Stimulated activated naive B cell treated with anti-CD40 and anti-IgM and Interleukin-4, amounts not matched to agents 10 μg/mL and 1 μg/mL and 100 μg/mL, for 72 hours (primary cell): Measurements from ENCODE around the gene UPK1B.
"Not testable (repeated sequence)": the region's sequence is repeated elsewhere in the genome, so short reads cannot be mapped to it uniquely, and the experiment has no call there.

ENCODE experiments used
- ATAC-seq, 2 donors: fragments of 150-1000 bp; cut with Tn5 transposase; replicated peaks; 2 replicates each; pipeline ENCODE4 v1.10.0; 2021; ENCODE audit warnings: moderate library complexity in 1 of 2
- DNase-seq: peaks from one replicate; pipeline ENCODE4 v3.0.0; 2021
- H3K27ac Mint-ChIP-seq: one replicate; pipeline ENCODE4 v1.8.0; 2022; ENCODE audit warnings: mild to moderate bottlenecking, mixed read lengths
- H3K27me3 Mint-ChIP-seq, 2 donors: one replicate each; pipeline ENCODE4 v1.8.0; 2022; ENCODE audit warnings: mixed read lengths in 2 of 2
- H3K36me3 Mint-ChIP-seq, 2 donors: one replicate each; pipeline ENCODE4 v1.8.0; 2022; ENCODE audit warnings: mixed read lengths in 2 of 2, mild to moderate bottlenecking in 1 of 2
- H3K4me1 Mint-ChIP-seq, 2 donors: one replicate each; pipeline ENCODE4 v1.8.0; 2022; ENCODE audit warnings: mixed read lengths in 2 of 2, mild to moderate bottlenecking in 1 of 2
- H3K4me3 Mint-ChIP-seq, 2 donors: one replicate each; pipeline ENCODE4 v1.8.0; 2022; ENCODE audit warnings: mild to moderate bottlenecking in 2 of 2, mixed read lengths in 2 of 2, moderate library complexity in 1 of 2
- H3K9me3 Mint-ChIP-seq, 2 donors: one replicate each; pipeline ENCODE4 v1.8.0; 2022; ENCODE audit warnings: mixed read lengths in 2 of 2, mild to moderate bottlenecking in 1 of 2

Gene UPK1B

DNA sequence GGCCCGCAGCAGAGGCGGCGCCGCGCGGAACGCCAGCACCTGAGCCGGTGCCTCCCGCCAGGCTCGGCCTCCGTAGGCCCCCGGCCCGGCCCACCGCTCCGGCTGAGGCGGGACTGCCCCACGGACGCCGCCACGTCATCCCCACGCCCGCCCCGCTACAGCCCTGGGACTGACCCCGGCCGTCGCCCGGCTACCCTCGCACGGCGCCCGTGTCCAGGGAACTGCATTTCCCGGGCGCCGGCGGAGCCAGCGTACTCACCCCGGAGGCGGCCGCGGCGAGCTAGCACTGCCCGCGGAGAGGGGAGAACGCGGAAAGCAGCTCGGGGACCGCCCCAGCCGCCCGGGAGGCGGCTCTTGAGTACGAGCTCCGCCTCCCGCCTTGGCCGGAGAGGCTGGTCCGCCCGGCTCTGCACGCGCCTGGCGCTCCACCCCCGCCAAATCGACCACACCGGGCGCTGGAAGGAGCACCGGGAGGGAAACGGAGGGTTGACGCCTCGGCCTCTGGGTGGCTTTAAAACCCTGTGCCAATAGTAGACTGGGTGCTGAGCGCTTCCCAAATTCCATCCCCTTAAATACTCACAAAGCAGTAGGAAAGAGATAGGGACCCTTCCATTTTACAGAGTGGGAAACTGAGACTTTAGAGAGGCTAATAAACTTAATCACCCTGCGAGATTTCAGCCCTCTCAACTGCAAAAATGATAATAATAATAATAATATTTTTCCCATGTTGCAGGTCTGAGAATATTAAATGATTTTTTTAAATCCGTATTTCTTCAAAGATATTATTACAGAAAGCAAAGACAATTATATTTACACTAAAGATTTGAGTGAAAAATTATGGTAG, 67.4 kb downstream of the UPK1B start, which contains the start of gene B4GALT4:
Gene B4GALT4 (minus strand): TSS at position 288 of the 844 bp plus-strand sequence. CDS start 10,779 bp downstream, outside the sequence.
- ATAC-seq = peak; percentile 87 to 90
- Mint-ChIP-seq H3K4me1 (peaks cover 11 to 19% of the 10 kb centered on the region in 2 donors), H3K27me3 (no peaks in the 10 kb centered on the region), H3K27ac (peak within 1 kb of the TSS; percentile 94), H3K9me3 (no peaks in the 10 kb centered on the region), H3K36me3 (peaks cover 6 to 14% of the 10 kb centered on the region in 2 donors), H3K4me3 (peak within 1 kb of the TSS; percentile 78 to 95)
- peak; percentile 79 for DNase-seq

DNA sequence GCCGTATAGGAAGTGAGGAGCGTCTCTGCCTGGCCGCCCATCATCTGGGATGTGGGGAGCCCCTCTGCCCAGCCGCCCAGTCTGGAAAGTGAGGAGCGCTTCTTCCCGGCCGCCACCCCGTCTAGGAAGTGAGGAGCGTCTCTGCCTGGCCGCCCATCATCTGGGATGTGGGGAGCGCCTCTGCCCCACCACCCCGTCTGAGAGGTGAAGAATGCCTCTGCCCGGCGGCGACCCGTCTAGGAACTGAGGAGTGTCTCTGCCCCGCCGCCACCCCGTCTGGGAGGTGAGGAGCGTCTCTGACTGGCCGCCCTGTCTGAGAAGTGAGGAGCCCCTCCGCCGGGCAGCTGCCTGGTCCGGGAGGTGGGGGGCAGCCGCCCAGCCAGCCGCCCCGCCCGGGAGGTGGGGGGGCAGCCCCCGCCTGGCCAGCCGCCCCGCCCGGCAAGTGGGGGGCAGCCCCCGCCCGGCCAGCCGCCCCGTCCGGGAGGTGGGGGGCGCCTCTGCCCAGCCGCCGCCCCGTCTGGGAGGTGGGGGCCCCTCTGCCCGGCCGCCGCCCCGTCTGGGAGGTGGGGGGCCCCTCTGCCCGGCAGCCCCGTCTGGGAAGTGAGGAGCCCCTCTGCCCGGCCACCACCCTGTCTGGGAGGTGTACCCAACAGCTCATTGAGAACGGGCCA, 69.1 kb downstream of the UPK1B start:
- not testable (repeated sequence) for H3K27me3 Mint-ChIP-seq, H3K4me3 Mint-ChIP-seq, DNase-seq, H3K36me3 Mint-ChIP-seq, H3K27ac Mint-ChIP-seq, H3K9me3 Mint-ChIP-seq, ATAC-seq, H3K4me1 Mint-ChIP-seq

DNA sequence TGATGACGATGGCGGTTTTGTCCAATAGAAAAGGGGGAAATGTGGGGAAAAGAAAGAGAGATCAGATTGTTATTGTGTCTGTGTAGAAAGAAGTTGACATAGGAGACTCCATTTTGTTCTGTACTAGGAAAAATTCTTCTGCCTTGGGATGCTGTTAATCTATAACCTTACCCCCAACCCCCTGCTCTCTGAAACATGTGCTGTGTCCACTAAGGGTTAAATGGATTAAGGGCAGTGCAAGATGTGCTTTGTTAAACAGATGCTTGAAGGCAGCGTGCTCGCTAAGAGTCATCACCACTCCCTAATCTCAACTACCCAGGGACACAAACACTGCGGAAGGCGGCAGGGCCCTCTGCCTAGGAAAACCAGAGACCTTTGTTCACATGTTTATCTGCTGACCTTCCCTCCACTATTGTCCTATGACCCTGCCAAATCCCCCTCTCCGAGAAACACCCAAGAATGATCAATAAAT, 69.7 kb downstream of the UPK1B start:
- H3K4me3 Mint-ChIP-seq, H3K4me1 Mint-ChIP-seq, H3K27me3 Mint-ChIP-seq, ATAC-seq, H3K9me3 Mint-ChIP-seq, H3K36me3 Mint-ChIP-seq, DNase-seq, H3K27ac Mint-ChIP-seq: not testable (repeated sequence)

DNA sequence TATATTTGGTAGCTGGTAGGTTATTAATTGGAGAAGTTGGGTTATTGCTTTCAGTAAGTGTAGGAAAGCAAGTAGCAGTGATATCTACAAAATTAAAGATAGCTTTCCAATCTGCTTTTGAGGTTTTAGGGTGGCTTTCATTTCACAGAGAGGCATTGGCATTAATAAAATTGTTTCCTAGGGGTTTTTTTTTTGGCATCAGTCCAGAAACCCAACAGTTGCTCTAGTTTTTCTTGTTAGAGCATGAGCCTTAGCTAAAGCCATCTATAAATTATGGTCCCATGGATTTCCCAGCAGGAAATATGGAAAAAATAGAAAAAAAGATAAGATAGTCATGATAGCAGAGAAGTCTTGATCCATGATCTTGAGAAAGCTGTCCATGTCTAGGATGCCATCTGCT, 70.3 kb downstream of the UPK1B start:
- no peak for DNase-seq
- H3K27me3 Mint-ChIP-seq = peaks cover 0 to 5% of the 10 kb centered on the region in 2 donors
- H3K36me3 Mint-ChIP-seq = peaks cover 5 to 9% of the 10 kb centered on the region in 2 donors
- H3K27ac Mint-ChIP-seq = no peak overlapping the region
- peaks cover 5 to 7% of the 10 kb centered on the region in 2 donors for H3K9me3 Mint-ChIP-seq
- H3K4me1 Mint-ChIP-seq = peaks cover 8 to 9% of the 10 kb centered on the region in 2 donors
- no peak overlapping the region for H3K4me3 Mint-ChIP-seq
- no peak for ATAC-seq

DNA sequence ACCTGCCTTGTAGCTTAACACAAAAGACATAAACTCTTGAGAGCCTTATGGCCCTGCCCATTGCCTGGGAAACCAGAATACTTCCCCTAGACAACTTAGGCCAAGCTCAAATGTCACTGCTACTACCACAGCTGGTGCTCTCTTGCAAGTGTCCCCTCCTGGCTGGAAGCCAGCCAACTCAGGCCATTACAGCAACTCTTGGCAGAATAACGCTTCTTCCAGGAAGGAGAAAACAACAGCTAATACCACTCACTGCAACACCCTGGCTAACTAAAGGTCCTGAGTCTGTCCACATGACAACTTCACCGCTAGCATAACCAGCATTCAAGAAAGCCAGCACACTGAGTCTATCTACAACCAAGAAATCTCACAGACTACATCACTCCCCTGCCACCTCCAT, 72.4 kb downstream of the UPK1B start:
- no peak overlapping the region for H3K27ac Mint-ChIP-seq
- no peaks in the 10 kb centered on the region for H3K4me1 Mint-ChIP-seq
- DNase-seq = no peak
- H3K9me3 Mint-ChIP-seq = peaks cover 6 to 9% of the 10 kb centered on the region in 2 donors
- H3K27me3 Mint-ChIP-seq = peaks cover 0 to 7% of the 10 kb centered on the region in 2 donors
- no peak for ATAC-seq
- no peak overlapping the region for H3K4me3 Mint-ChIP-seq
- peaks cover 5 to 6% of the 10 kb centered on the region in 2 donors for H3K36me3 Mint-ChIP-seq
